Fibroblast of lung (primary cell): Measurements from ENCODE around the gene CHADL. TPM values are rescaled to one million over a fixed set of nuclear protein-coding genes. Genes with fewer than 3 reads are reported as not detected.

Source experiments
- DNase-seq, 2 donors: peaks; one replicate each; pipeline versions ENCODE4 v3.0.0 to v3.0.0-alpha.2; 2010; ENCODE audit warnings: low read depth in 2 of 2
- H2AFZ ChIP-seq: 2 replicates; pipeline ENCODE4 v1.5.1; 2012; ENCODE audit warnings: low read length, control low read depth, inconsistent platforms
- H3K27ac ChIP-seq: 2 replicates; pipeline ENCODE4 v1.5.1; 2011; ENCODE audit warnings: low read length, control low read depth; ENCODE audit not compliant: insufficient read depth
- H3K27me3 ChIP-seq: 2 replicates; pipeline ENCODE4 v1.5.1; 2011; ENCODE audit warnings: mild to moderate bottlenecking, low read length; ENCODE audit not compliant: control insufficient read depth, insufficient read depth
- H3K36me3 ChIP-seq: 2 replicates; pipeline ENCODE4 v1.5.1; 2011; ENCODE audit warnings: low read length; ENCODE audit not compliant: control insufficient read depth, insufficient read depth
- H3K4me1 ChIP-seq: 2 replicates; pipeline ENCODE4 v1.5.1; 2011; ENCODE audit warnings: low read length; ENCODE audit not compliant: control insufficient read depth, insufficient read depth; ENCODE audit errors: extremely low read depth
- H3K4me2 ChIP-seq: 2 replicates; pipeline ENCODE4 v1.5.1; 2011; ENCODE audit warnings: low read length, control low read depth; ENCODE audit not compliant: insufficient read depth; ENCODE audit errors: extremely low read depth
- H3K4me3 ChIP-seq, 4 experiments: fragments of 200-600 bp in 1 of 4; sonication (generic) in 1 of 4; replicated peaks in 1 of 4; 2 replicates each; pipeline ENCODE4 v1.5.1; 2011 to 2016; ENCODE audit warnings: low read length in 4 of 4, low read depth in 3 of 4, mild to moderate bottlenecking in 3 of 4, control low read depth in 2 of 4, inconsistent platforms in 1 of 4, mixed read lengths in 1 of 4; ENCODE audit not compliant: insufficient read depth in 1 of 4; ENCODE audit errors: control extremely low read depth in 1 of 4
- H3K79me2 ChIP-seq: 2 replicates; pipeline ENCODE4 v1.5.1; 2012; ENCODE audit warnings: mild to moderate bottlenecking, low read length, inconsistent platforms; ENCODE audit not compliant: control insufficient read depth, insufficient read depth
- H3K9ac ChIP-seq: 2 replicates; pipeline ENCODE4 v1.5.1; 2011; ENCODE audit warnings: mild to moderate bottlenecking, low read length, control low read depth; ENCODE audit not compliant: insufficient read depth
- H3K9me3 ChIP-seq: 2 replicates; pipeline ENCODE4 v1.5.1; 2012; ENCODE audit warnings: low read depth, low read length; ENCODE audit not compliant: control insufficient read depth, insufficient read depth
- H4K20me1 ChIP-seq: 2 replicates; pipeline ENCODE4 v1.5.1; 2011; ENCODE audit warnings: low read length; ENCODE audit not compliant: control insufficient read depth, insufficient read depth; ENCODE audit errors: extremely low read depth
- CTCF ChIP-seq, 2 donors: IDR thresholded peaks in 1 of 2; conservative IDR thresholded peaks in 1 of 2; 1 replicate in 1 of 2; 2 replicates in 1 of 2; pipeline ENCODE4 v1.5.1; 2011 to 2012; ENCODE audit warnings: low read length in 2 of 2, control low read depth in 1 of 2, inconsistent platforms in 1 of 2, low read depth in 1 of 2, mild to moderate bottlenecking in 1 of 2
- EZH2 ChIP-seq: IDR thresholded peaks from 2 replicates; pipeline ENCODE4 v1.5.1; 2012; ENCODE audit warnings: low read length, control low read depth, mild to moderate bottlenecking; ENCODE audit errors: missing control alignments
- polyA plus RNA-seq, 2 donors: library from polyadenylated mRNA; depleted of rRNA in 1 of 2; stranded (reverse) in 1 of 2; unstranded in 1 of 2; fragments of >200 nt; gene quantifications; 2 replicates each; pipeline ENCODE4 v1.2.1, GENCODE V29; 2011 to 2012; ENCODE audit warnings: missing spikeins in 1 of 2
- total RNA-seq: library from RNA; depleted of rRNA; stranded (reverse); fragments of >200 nt; gene quantifications from 2 replicates; pipeline ENCODE4 v1.2.1, GENCODE V29; 2014

The CHADL gene
- total and polyA plus RNA-seq, 2 donors (not counting 1 experiment from before 2014, with no cell fraction given) = 0.10 to 3.1 TPM

- H3K36me3 ChIP-seq = peaks cover 31% of the 10 kb centered on the region
- H4K20me1 ChIP-seq = no peaks in the 10 kb centered on the region
- H3K4me2 ChIP-seq = no peak overlapping the region
- no peak overlapping the region for H2AFZ ChIP-seq
- TF ChIP-seq EZH2 (no peak), CTCF (conservative IDR thresholded peaks at IDR 0.05 in 1 of 2, IDR thresholded peaks at IDR 0.05 in 1 of 2; ENCODE audit: low read depth in 1 of 2, low read length in 2 of 2) (no peak)
- peaks cover 7% of the 10 kb centered on the region for H3K79me2 ChIP-seq
- no peaks in the 10 kb centered on the region for H3K4me1 ChIP-seq
- no peaks in the 10 kb centered on the region for H3K27me3 ChIP-seq
- no peak overlapping the region for H3K27ac ChIP-seq
- H3K9ac ChIP-seq = no peak overlapping the region
- no peaks in the 10 kb centered on the region for H3K9me3 ChIP-seq
- no peak overlapping the region for H3K4me3 ChIP-seq
- no peak for DNase-seq
These were observed 31.1 kb upstream of the CHADL start for GRCh38 chr22:41271787-41272186.

GRCh38 chr22:41267958-41268357, 27.2 kb upstream of the CHADL start:
- TF ChIP-seq CTCF (conservative IDR thresholded peaks at IDR 0.05 in 1 of 2, IDR thresholded peaks at IDR 0.05 in 1 of 2; ENCODE audit: low read depth in 1 of 2, low read length in 2 of 2) (no peak), EZH2 (no peak)
- no peak overlapping the region for H2AFZ ChIP-seq
- no peak for DNase-seq
- peaks cover 5% of the 10 kb centered on the region for H3K79me2 ChIP-seq
- no peak overlapping the region for H3K4me2 ChIP-seq
- H3K9ac ChIP-seq = no peak overlapping the region
- H3K4me3 ChIP-seq = no peak overlapping the region
- no peaks in the 10 kb centered on the region for H3K9me3 ChIP-seq
- no peaks in the 10 kb centered on the region for H4K20me1 ChIP-seq
- H3K36me3 ChIP-seq = peaks cover 38% of the 10 kb centered on the region
- H3K27ac ChIP-seq = no peak overlapping the region
- H3K4me1 ChIP-seq = no peaks in the 10 kb centered on the region
- no peaks in the 10 kb centered on the region for H3K27me3 ChIP-seq

GRCh38 chr22:41264408-41264941, 23.7 kb upstream of the CHADL start:
- no peak overlapping the region for H3K4me2 ChIP-seq
- H2AFZ ChIP-seq = no peak overlapping the region
- H3K4me1 ChIP-seq = no peaks in the 10 kb centered on the region
- H3K36me3 ChIP-seq = peaks cover 46% of the 10 kb centered on the region
- no peak for DNase-seq
- no peaks in the 10 kb centered on the region for H4K20me1 ChIP-seq
- H3K27ac ChIP-seq = no peak overlapping the region
- no peak overlapping the region for H3K4me3 ChIP-seq
- no peaks in the 10 kb centered on the region for H3K9me3 ChIP-seq
- no peaks in the 10 kb centered on the region for H3K27me3 ChIP-seq
- H3K79me2 ChIP-seq = no peaks in the 10 kb centered on the region
- TF ChIP-seq EZH2 = no peak
- TF ChIP-seq CTCF (conservative IDR thresholded peaks at IDR 0.05 in 1 of 2, IDR thresholded peaks at IDR 0.05 in 1 of 2; ENCODE audit: low read depth in 1 of 2, low read length in 2 of 2) = no peak
- no peak overlapping the region for H3K9ac ChIP-seq
